ENCODE results near the gene TMED1.

- TF ChIP-seq, protein P1, sequence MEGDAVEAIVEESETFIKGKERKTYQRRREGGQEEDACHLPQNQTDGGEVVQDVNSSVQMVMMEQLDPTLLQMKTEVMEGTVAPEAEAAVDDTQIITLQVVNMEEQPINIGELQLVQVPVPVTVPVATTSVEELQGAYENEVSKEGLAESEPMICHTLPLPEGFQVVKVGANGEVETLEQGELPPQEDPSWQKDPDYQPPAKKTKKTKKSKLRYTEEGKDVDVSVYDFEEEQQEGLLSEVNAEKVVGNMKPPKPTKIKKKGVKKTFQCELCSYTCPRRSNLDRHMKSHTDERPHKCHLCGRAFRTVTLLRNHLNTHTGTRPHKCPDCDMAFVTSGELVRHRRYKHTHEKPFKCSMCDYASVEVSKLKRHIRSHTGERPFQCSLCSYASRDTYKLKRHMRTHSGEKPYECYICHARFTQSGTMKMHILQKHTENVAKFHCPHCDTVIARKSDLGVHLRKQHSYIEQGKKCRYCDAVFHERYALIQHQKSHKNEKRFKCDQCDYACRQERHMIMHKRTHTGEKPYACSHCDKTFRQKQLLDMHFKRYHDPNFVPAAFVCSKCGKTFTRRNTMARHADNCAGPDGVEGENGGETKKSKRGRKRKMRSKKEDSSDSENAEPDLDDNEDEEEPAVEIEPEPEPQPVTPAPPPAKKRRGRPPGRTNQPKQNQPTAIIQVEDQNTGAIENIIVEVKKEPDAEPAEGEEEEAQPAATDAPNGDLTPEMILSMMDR (IDR thresholded peaks at IDR 0.05; ENCODE audit: low read depth, low read length, poor library complexity, severe bottlenecking) = peak; percentile 70
- TF ChIP-seq EZH2phosphoT487 (IDR thresholded peaks at IDR 0.05; ENCODE audit: borderline replicate concordance, low read length) = no peak
These were observed 25.2 kb upstream of the TMED1 start for GRCh38 chr19:10861103-10861651.
